Right ventricle myocardium inferior (tissue), 1 donor: ENCODE data around the gene PFDN1. TPM values are rescaled to one million over a fixed set of nuclear protein-coding genes. Genes with fewer than 3 reads are reported as not detected.
"Not testable (repeated sequence)": the region's sequence is repeated elsewhere in the genome, so short reads cannot be mapped to it uniquely, and the experiment has no call there.

Experiments
- ATAC-seq: fragments of 200-7000 bp; cut with Tn5 transposase; one replicate; pipeline ENCODE4 v1.9.1; 2020; ENCODE audit warnings: mild to moderate bottlenecking, moderate library complexity
- DNase-seq: peaks from one replicate; pipeline ENCODE4 v3.0.0; 2021; ENCODE audit errors: missing footprints
- intact Hi-C: fragments of 100-400 bp; cut with DNase I; formaldehyde crosslinking; loops from one replicate; pipeline ENCODE4 v1.11.0; 2022
- long read RNA-seq: library from polyadenylated mRNA; unstranded; transcript quantifications from one replicate; pipeline ENCODE4 v2.0.0, GENCODE V29; 2021
- total RNA-seq: library from RNA; stranded (reverse); fragmentation: NEBNext Ultra II Directional; extraction: Animal tissue kit (Norgen Biotek cat#: 25700); gene quantifications from one replicate; pipeline ENCODE4 v1.2.1, GENCODE V29; 2021
- donor health status: DM: no; HTN: yes; CAD: no; lungs with severe emphysema.

Gene PFDN1
- total RNA-seq = 80.6 TPM
- long read RNA-seq, transcript PFDN1-203 (3 exons, 1,091 nt) = minor isoform, 9 of 28 reads
- long read RNA-seq, transcript PFDN1-201 (4 exons, 1,352 nt) = major isoform, 15 of 28 reads
- long read RNA-seq, partial matches to known transcripts = 0 of 28 reads
- long read RNA-seq, other reads (novel, unspliced or antisense) = 4 of 28 reads

- ATAC-seq (peak; percentile 99), DNase-seq (peak; percentile 97)
- intact Hi-C loops = loop anchor here (5.0 kb wide), 2 partner anchors 44 to 61 kb away; partner anchors contain the start of gene HBEGF
Observed at GRCh38 chr5:140302786-140303639, at the start of gene PFDN1. Gene PFDN1 (minus strand): TSS chr5:140303101. CDS start chr5:140303073, 28 bp downstream.

- DNase-seq = no peak
Observed at GRCh38 chr5:140351609-140352334, 48.9 kb upstream of the PFDN1 start.

GRCh38 chr5:140349244-140349643, 46.3 kb upstream of the PFDN1 start:
- intact Hi-C loops = loop anchor here (5.0 kb wide), 3 partner anchors 47 to 172 kb away; partner anchors contain the start of genes CYSTM1 and PFDN1
- no peak for DNase-seq
- ATAC-seq = no peak

More at GRCh38 chr5:140351609-140352334, 48.9 kb upstream of the PFDN1 start:
- intact Hi-C loops = no loop called here
- ATAC-seq = peak; percentile 40

GRCh38 chr5:140348104-140348503, 45.2 kb upstream of the PFDN1 start:
- intact Hi-C loops = loop anchor here (5.0 kb wide), 3 partner anchors 46 to 171 kb away; partner anchors contain the start of genes CYSTM1 and PFDN1
- ATAC-seq (no peak), DNase-seq (no peak)

- no peak for DNase-seq
- intact Hi-C loops = loop anchor here (5.0 kb wide), 3 partner anchors 45 to 170 kb away; partner anchors contain the start of genes CYSTM1 and PFDN1
- peak; percentile 32 for ATAC-seq
Observed at GRCh38 chr5:140347360-140347759, 44.5 kb upstream of the PFDN1 start.

GRCh38 chr5:140346348-140347221, 43.7 kb upstream of the PFDN1 start, which contains the start of gene HBEGF:
Gene HBEGF (minus strand): TSS chr5:140346603. CDS start chr5:140346328, 275 bp downstream.
- intact Hi-C loops = loop anchor here (1.0 to 5.0 kb wide), 4 partner anchors 44 to 169 kb away; partner anchors contain the start of genes CYSTM1 and PFDN1
- DNase-seq (peak; percentile 90), ATAC-seq (peak; percentile 87)

GRCh38 chr5:140345919-140346347, 43.0 kb upstream of the PFDN1 start:
- ATAC-seq = peak; percentile 57
- peak; percentile 87 for DNase-seq
- intact Hi-C loops = loop anchor here (1.0 to 5.0 kb wide), 4 partner anchors 44 to 169 kb away; partner anchors contain the start of genes CYSTM1 and PFDN1

GRCh38 chr5:140344683-140345423, 42.0 kb upstream of the PFDN1 start:
- no peak for DNase-seq

GRCh38 chr5:140343849-140344248, 40.9 kb upstream of the PFDN1 start:
- ATAC-seq, DNase-seq, intact Hi-C loops: not testable (repeated sequence)

More at GRCh38 chr5:140344683-140345423, 42.0 kb upstream of the PFDN1 start:
- intact Hi-C loops = loop anchor here (5.0 kb wide), 3 partner anchors 43 to 168 kb away; partner anchors contain the start of genes CYSTM1 and PFDN1
- no peak for ATAC-seq

- no peak for ATAC-seq
- DNase-seq = no peak
- intact Hi-C loops = no loop called here
Observed at GRCh38 chr5:140342896-140343295, 40.0 kb upstream of the PFDN1 start.

- intact Hi-C loops = no loop called here
- no peak for DNase-seq
- no peak for ATAC-seq
Observed at GRCh38 chr5:140342287-140342686, 39.4 kb upstream of the PFDN1 start.

- ATAC-seq = peak; percentile 65
- no peak for DNase-seq
- intact Hi-C loops = no loop called here
Observed at GRCh38 chr5:140341591-140341990, 38.7 kb upstream of the PFDN1 start.

- no peak for ATAC-seq
- intact Hi-C loops = no loop called here
Observed at GRCh38 chr5:140340605-140341121, 37.8 kb upstream of the PFDN1 start.

GRCh38 chr5:140339636-140340035, 36.7 kb upstream of the PFDN1 start:
- intact Hi-C loops = no loop called here
- no peak for DNase-seq
- ATAC-seq = no peak

More at GRCh38 chr5:140340605-140341121, 37.8 kb upstream of the PFDN1 start:
- DNase-seq = no peak

- intact Hi-C loops = no loop called here
- no peak for ATAC-seq
- no peak for DNase-seq
Observed at GRCh38 chr5:140338908-140339307, 36.0 kb upstream of the PFDN1 start.

- no peak for ATAC-seq
- no peak for DNase-seq
- intact Hi-C loops = no loop called here
Observed at GRCh38 chr5:140338336-140338735, 35.4 kb upstream of the PFDN1 start.

GRCh38 chr5:140337880-140338279, 35.0 kb upstream of the PFDN1 start:
- DNase-seq (no peak), ATAC-seq (no peak)
- intact Hi-C loops = no loop called here
